HG02571 (cell line): ENCODE results near the gene AK5.

Experiments
- ATAC-seq: cut with Tn5 transposase; IDR thresholded peaks from one replicate; pipeline ENCODE4 v1.9.1; 2021; ENCODE audit warnings: mild to moderate bottlenecking, moderate library complexity; ENCODE audit not compliant: unreplicated experiment

AK5 gene

GRCh38 chr1:77281491-77282186, at the start of gene AK5:
AK5 (plus strand) TSS chr1:77282019; CDS start chr1:77282314, 295 bp downstream.
- ATAC-seq, result peak; percentile 56

- ATAC-seq, result no peak
Measured at GRCh38 chr1:77232829-77233228, 49.0 kb upstream of the AK5 start.

- ATAC-seq, result no peak
Measured at GRCh38 chr1:77234096-77234495, 47.7 kb upstream of the AK5 start.

- ATAC-seq, result no peak
Measured at GRCh38 chr1:77234943-77235342, 46.9 kb upstream of the AK5 start.

GRCh38 chr1:77238462-77238861, 43.4 kb upstream of the AK5 start:
- ATAC-seq, result no peak

GRCh38 chr1:77239311-77239710, 42.5 kb upstream of the AK5 start:
- no peak for ATAC-seq

- no peak for ATAC-seq
Measured at GRCh38 chr1:77245830-77246229, 36.0 kb upstream of the AK5 start.

GRCh38 chr1:77250126-77250525, 31.7 kb upstream of the AK5 start:
- no peak for ATAC-seq

GRCh38 chr1:77253211-77253610, 28.6 kb upstream of the AK5 start:
- no peak for ATAC-seq

- no peak for ATAC-seq
Measured at GRCh38 chr1:77263708-77264107, 18.1 kb upstream of the AK5 start.

GRCh38 chr1:77265180-77265579, 16.6 kb upstream of the AK5 start:
- no peak for ATAC-seq

GRCh38 chr1:77267035-77267434, 14.8 kb upstream of the AK5 start:
- ATAC-seq, result no peak

GRCh38 chr1:77271852-77272580, 9.8 kb upstream of the AK5 start:
- no peak for ATAC-seq

- no peak for ATAC-seq
Measured at GRCh38 chr1:77273891-77274290, 7.9 kb upstream of the AK5 start.

- ATAC-seq, result no peak
Measured at GRCh38 chr1:77275194-77275593, 6.6 kb upstream of the AK5 start.

- no peak for ATAC-seq
Measured at GRCh38 chr1:77276941-77277340, 4.9 kb upstream of the AK5 start.

- no peak for ATAC-seq
Measured at GRCh38 chr1:77279929-77280328, 1.9 kb upstream of the AK5 start.

- ATAC-seq, result no peak
Measured at GRCh38 chr1:77280962-77281361, 857 bp upstream of the AK5 start.

GRCh38 chr1:77282187-77282865, 507 bp downstream of the AK5 start:
- ATAC-seq, result no peak

GRCh38 chr1:77282866-77283539, 1.2 kb downstream of the AK5 start:
- no peak for ATAC-seq

GRCh38 chr1:77283701-77284425, 2.0 kb downstream of the AK5 start:
- no peak for ATAC-seq
